Measurements from ENCODE around the gene MLLT10.

DNA sequence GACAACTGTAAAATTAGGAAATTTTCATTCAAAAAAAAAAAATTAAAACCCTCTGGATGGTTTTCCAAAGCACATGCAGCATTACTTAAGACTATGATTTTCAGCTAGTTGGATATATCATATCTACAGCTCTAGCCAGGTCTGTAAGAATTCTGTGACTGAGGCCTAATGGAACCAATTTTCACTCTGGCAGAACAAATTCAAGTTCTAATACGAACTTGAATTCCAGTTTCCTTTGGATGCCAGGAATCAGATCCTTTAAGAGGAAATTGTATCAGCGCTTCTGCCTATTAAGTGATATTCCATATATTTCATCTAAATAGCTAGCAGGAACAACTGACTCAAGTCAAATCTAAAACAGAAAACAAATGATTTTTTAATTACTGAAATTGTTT is 43.3 kb upstream of the MLLT10 start:
- TF ChIP-seq, protein P1, sequence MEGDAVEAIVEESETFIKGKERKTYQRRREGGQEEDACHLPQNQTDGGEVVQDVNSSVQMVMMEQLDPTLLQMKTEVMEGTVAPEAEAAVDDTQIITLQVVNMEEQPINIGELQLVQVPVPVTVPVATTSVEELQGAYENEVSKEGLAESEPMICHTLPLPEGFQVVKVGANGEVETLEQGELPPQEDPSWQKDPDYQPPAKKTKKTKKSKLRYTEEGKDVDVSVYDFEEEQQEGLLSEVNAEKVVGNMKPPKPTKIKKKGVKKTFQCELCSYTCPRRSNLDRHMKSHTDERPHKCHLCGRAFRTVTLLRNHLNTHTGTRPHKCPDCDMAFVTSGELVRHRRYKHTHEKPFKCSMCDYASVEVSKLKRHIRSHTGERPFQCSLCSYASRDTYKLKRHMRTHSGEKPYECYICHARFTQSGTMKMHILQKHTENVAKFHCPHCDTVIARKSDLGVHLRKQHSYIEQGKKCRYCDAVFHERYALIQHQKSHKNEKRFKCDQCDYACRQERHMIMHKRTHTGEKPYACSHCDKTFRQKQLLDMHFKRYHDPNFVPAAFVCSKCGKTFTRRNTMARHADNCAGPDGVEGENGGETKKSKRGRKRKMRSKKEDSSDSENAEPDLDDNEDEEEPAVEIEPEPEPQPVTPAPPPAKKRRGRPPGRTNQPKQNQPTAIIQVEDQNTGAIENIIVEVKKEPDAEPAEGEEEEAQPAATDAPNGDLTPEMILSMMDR (IDR thresholded peaks at IDR 0.05) = no peak
- no peak for TF ChIP-seq POLR2A (IDR thresholded peaks at IDR 0.05)

Measured in right lobe of liver (tissue), 4 donors.